Fibroblast of peridontal ligament (primary cell): ENCODE measurements around the gene WNT5B.

ENCODE experiments used
- DNase-seq: peaks from one replicate; pipeline ENCODE4 v3.0.0-alpha.2; 2010; ENCODE audit errors: extremely low read depth

Gene WNT5B

GRCh38 chr12:1630133-1630826 lies 1.2 kb downstream of the WNT5B start:
- DNase-seq, result peak; percentile 31

GRCh38 chr12:1630827-1631591 lies 2.0 kb downstream of the WNT5B start:
- DNase-seq, result peak; percentile 53

- DNase-seq, result no peak
These were observed 3.7 kb downstream of the WNT5B start for GRCh38 chr12:1632702-1633101.

GRCh38 chr12:1633459-1633858 lies 4.4 kb downstream of the WNT5B start:
- no peak for DNase-seq

GRCh38 chr12:1634149-1634548 lies 5.1 kb downstream of the WNT5B start:
- DNase-seq, result no peak

- DNase-seq, result peak; percentile 80
These were observed 5.7 kb downstream of the WNT5B start for GRCh38 chr12:1634590-1635191.

- DNase-seq, result no peak
These were observed 6.5 kb downstream of the WNT5B start for GRCh38 chr12:1635301-1636095.

GRCh38 chr12:1638203-1638602 lies 9.2 kb downstream of the WNT5B start:
- no peak for DNase-seq

- no peak for DNase-seq
These were observed 10.5 kb downstream of the WNT5B start for GRCh38 chr12:1639538-1639937.

GRCh38 chr12:1640328-1641234 lies 11.6 kb downstream of the WNT5B start:
- DNase-seq, result no peak

GRCh38 chr12:1642513-1642912 lies 13.5 kb downstream of the WNT5B start:
- no peak for DNase-seq

GRCh38 chr12:1643043-1643442 lies 14.0 kb downstream of the WNT5B start:
- DNase-seq, result no peak

GRCh38 chr12:1643905-1644533 lies 15.0 kb downstream of the WNT5B start:
- DNase-seq, result no peak

GRCh38 chr12:1644534-1645438 lies 15.8 kb downstream of the WNT5B start:
- peak; percentile 86 for DNase-seq

- DNase-seq, result no peak
These were observed 16.8 kb downstream of the WNT5B start for GRCh38 chr12:1645819-1646218.

- DNase-seq, result no peak
These were observed 17.7 kb downstream of the WNT5B start for GRCh38 chr12:1646569-1647284.

GRCh38 chr12:1647285-1647669 lies 18.2 kb downstream of the WNT5B start:
- no peak for DNase-seq

GRCh38 chr12:1650260-1650977 lies 21.4 kb downstream of the WNT5B start:
- DNase-seq, result peak; percentile 38
